Pancreas (tissue), 10 donors: ENCODE results near the gene PGF. TPM values are rescaled to one million over a fixed set of nuclear protein-coding genes. Genes with fewer than 3 reads are reported as not detected.

Source experiments
- ATAC-seq, 4 donors: fragments of 200-7000 bp; cut with Tn5 transposase; one replicate each; pipeline versions ENCODE4 v1.8.0 to v1.9.1; 2020; ENCODE audit warnings: mild to moderate bottlenecking in 4 of 4, moderate library complexity in 4 of 4
- DNase-seq, 6 donors: peaks; one replicate each; pipeline ENCODE4 v3.0.0-alpha.2; 2020
- FAIRE-seq: peaks from 2 replicates; lab custom pipeline; 2012; peaks lifted over from hg19 to GRCh38; lab: Jason Lieb, UNC
- H3K27ac ChIP-seq, 4 donors: fragments of 200-600 bp; sonication (generic); 1 replicate in 3 of 4; 2 replicates in 1 of 4; pipeline versions ENCODE4 v1.5.0 to v1.8.0; 2020
- H3K27me3 ChIP-seq, 4 donors: fragments of 200-600 bp; one replicate each; pipeline ENCODE4 v1.8.0; 2021
- H3K36me3 ChIP-seq, 3 donors: fragments of 200-600 bp; sonication (generic) in 1 of 3; one replicate each; pipeline versions ENCODE4 v1.5.0 to v1.8.0; 2020 to 2021
- H3K4me1 ChIP-seq, 3 donors: fragments of 200-600 bp; one replicate each; pipeline ENCODE4 v1.8.0; 2021
- H3K4me3 ChIP-seq, 4 donors: fragments of 200-600 bp; sonication (generic) in 2 of 4; one replicate each; pipeline versions ENCODE4 v1.5.0 to v1.8.0; 2020 to 2021
- H3K9me3 ChIP-seq, 4 donors: fragments of 200-600 bp; one replicate each; pipeline ENCODE4 v1.8.0; 2021
- CTCF ChIP-seq, 4 donors: fragments of 200-600 bp; sonication (generic) in 3 of 4; IDR thresholded peaks; one replicate each; pipeline versions ENCODE4 v1.5.0 to v1.8.0; 2021; ENCODE audit warnings: antibody characterized with exemption in 4 of 4
- WGBS, 2 donors: extraction: QIAGEN DNeasy Blood & Tissue Kit; methylation state at CpG; one replicate each; pipeline ENCODE4 v1.1.7; 2013; 5-methylcytosine and 5-hydroxymethylcytosine counted together
- intact Hi-C, 3 donors: fragments of 100-400 bp; cut with DNase I; formaldehyde crosslinking; loops; one replicate each; pipeline versions ENCODE4 v1.11.1 to v1.14.2; 2022
- polyA plus RNA-seq, 2 donors: library from polyadenylated mRNA; stranded (reverse); fragments of 200-250 nt; gene quantifications; one replicate each; pipeline ENCODE4 v1.2.3, GENCODE V29; 2013
- total RNA-seq, 6 donors: library from RNA; stranded (reverse); fragmentation: NEBNext Ultra II Directional in 4 of 6; extraction: Animal tissue kit (Norgen Biotek cat#: 25700) in 4 of 6; gene quantifications; one replicate each; pipeline versions ENCODE4 v1.2.1 to v1.2.4, GENCODE V29; 2021 to 2023
- donor health status: healthy with polysubstance abuse.
- donor health status: DM: no; HTN: no; CAD: no; lungs with moderate emphysema.
- donor health status: DM: no; HTN: no; CAD: no.
- donor health status: control.
- donor health status: control.
- donor health status: Bipolar disorder and iron deficiency.
- donor health status: DM: yes; HTN: yes; CAD: no.
- donor health status: DM: no; HTN: no; CAD: no.
- donor health status: DM: no; HTN: no; CAD: no.
- donor health status: DM: yes; HTN: yes; CAD: no.

Gene PGF
- total and polyA plus RNA-seq, 8 donors, result 0.73 to 4.7 (median 1.6) TPM

GRCh38 chr14:74940956-74941565 is 14.3 kb downstream of the PGF start:
- Histone ChIP-seq H3K4me1 (no peaks in the 10 kb centered on the region), H3K4me3 (no peak overlapping the region), H3K36me3 (no peaks in the 10 kb centered on the region), H3K9me3 (no peaks in the 10 kb centered on the region), H3K27me3 (no peaks in the 10 kb centered on the region), H3K27ac (peak overlapping the region in 2 of 4 donors; percentile 37 to 50)
- TF ChIP-seq CTCF (IDR thresholded peaks at IDR 0.05), result no peak
- intact Hi-C loops, result no loop called here
- no peak for FAIRE-seq
- WGBS, 2 donors, result 80 to 86% methylated on average over 18 of the region's 18 CpGs
- no peak for DNase-seq
- no peak for ATAC-seq

GRCh38 chr14:74938531-74939495 is 16.6 kb downstream of the PGF start:
- 81 to 83% methylated on average over 10 of the region's 10 CpGs for WGBS, 2 donors

GRCh38 chr14:74937171-74937570 is 18.2 kb downstream of the PGF start:
- Histone ChIP-seq H3K27ac (no peak overlapping the region), H3K4me3 (no peak overlapping the region), H3K36me3 (no peaks in the 10 kb centered on the region), H3K4me1 (no peaks in the 10 kb centered on the region), H3K9me3 (no peaks in the 10 kb centered on the region), H3K27me3 (no peaks in the 10 kb centered on the region)
- FAIRE-seq (no peak), DNase-seq (no peak), ATAC-seq (no peak)
- TF ChIP-seq CTCF (IDR thresholded peaks at IDR 0.05), result no peak
- intact Hi-C loops, result no loop called here
- 72 to 86% methylated on average over 2 of the region's 2 CpGs for WGBS, 2 donors

More at GRCh38 chr14:74938531-74939495, 16.6 kb downstream of the PGF start:
- Histone ChIP-seq H3K36me3 (no peaks in the 10 kb centered on the region), H3K4me3 (no peak overlapping the region), H3K9me3 (no peaks in the 10 kb centered on the region), H3K4me1 (no peaks in the 10 kb centered on the region), H3K27ac (no peak overlapping the region), H3K27me3 (no peaks in the 10 kb centered on the region)
- DNase-seq (peak in 1 of 6 donors; percentile 35), FAIRE-seq (no peak), ATAC-seq (no peak)
- TF ChIP-seq CTCF (IDR thresholded peaks at IDR 0.05), result no peak
- intact Hi-C loops, result no loop called here

GRCh38 chr14:74936731-74937130 is 18.7 kb downstream of the PGF start:
- no peak for DNase-seq
- WGBS, 2 donors, result 78 to 85% methylated on average over 8 of the region's 8 CpGs
- no peak for FAIRE-seq
- H3K27me3 ChIP-seq, result no peaks in the 10 kb centered on the region
- intact Hi-C loops, result no loop called here
- no peaks in the 10 kb centered on the region for H3K4me1 ChIP-seq
- no peak for ATAC-seq
- H3K9me3 ChIP-seq, result no peaks in the 10 kb centered on the region
- no peaks in the 10 kb centered on the region for H3K36me3 ChIP-seq
- H3K4me3 ChIP-seq, result no peak overlapping the region
- no peak overlapping the region for H3K27ac ChIP-seq
- no peak for TF ChIP-seq CTCF (IDR thresholded peaks at IDR 0.05)
